Spleen (tissue), 11 donors: Measurements from ENCODE around the gene TEX101. TPM values are rescaled to one million over a fixed set of nuclear protein-coding genes. Genes with fewer than 3 reads are reported as not detected.

Experiments used
- DNase-seq: peaks from one replicate; pipeline ENCODE4 v3.0.0-alpha.2; 2020
- H3K27ac ChIP-seq, 8 donors: fragments of 200-600 bp; sonication (generic) in 7 of 8; 1 replicate in 4 of 8; 2 replicates in 4 of 8; pipeline versions ENCODE4 v1.5.0 to v1.8.0; 2016 to 2021; ENCODE audit warnings: inconsistent platforms in 4 of 8, mild to moderate bottlenecking in 4 of 8, moderate library complexity in 1 of 8
- H3K27me3 ChIP-seq, 7 donors: fragments of 200-600 bp; sonication (generic) in 6 of 7; replicated peaks in 1 of 7; 1 replicate in 4 of 7; 2 replicates in 3 of 7; pipeline versions ENCODE4 v1.5.0 to v1.8.0; 2016 to 2021; ENCODE audit warnings: inconsistent platforms in 3 of 7, mild to moderate bottlenecking in 1 of 7
- H3K36me3 ChIP-seq, 6 donors: fragments of 200-600 bp; sonication (generic) in 5 of 6; 1 replicate in 4 of 6; 2 replicates in 2 of 6; pipeline versions ENCODE4 v1.5.0 to v1.8.0; 2016 to 2021; ENCODE audit warnings: inconsistent platforms in 2 of 6
- H3K4me1 ChIP-seq, 6 donors: fragments of 200-600 bp; sonication (generic) in 5 of 6; 1 replicate in 3 of 6; 2 replicates in 3 of 6; pipeline versions ENCODE4 v1.5.0 to v1.8.0; 2016 to 2021; ENCODE audit warnings: inconsistent platforms in 3 of 6
- H3K4me3 ChIP-seq, 8 donors: fragments of 200-600 bp; sonication (generic) in 7 of 8; 1 replicate in 4 of 8; 2 replicates in 4 of 8; pipeline versions ENCODE4 v1.5.0 to v1.8.0; 2016 to 2021; ENCODE audit warnings: inconsistent platforms in 4 of 8, mild to moderate bottlenecking in 4 of 8, moderate library complexity in 2 of 8
- H3K9me3 ChIP-seq, 8 donors: fragments of 200-600 bp; sonication (generic) in 7 of 8; 1 replicate in 4 of 8; 2 replicates in 4 of 8; pipeline versions ENCODE4 v1.5.0 to v1.8.0; 2016 to 2021; ENCODE audit warnings: inconsistent platforms in 4 of 8
- POLR2A ChIP-seq, 3 donors: fragments of 450-650 bp; IDR thresholded peaks; one replicate each; pipeline ENCODE4 v1.5.1; 2017; ENCODE audit warnings: antibody characterized with exemption in 3 of 3, mild to moderate bottlenecking in 1 of 3
- POLR2AphosphoS5 ChIP-seq, 3 donors: sonication (generic); formaldehyde crosslinking; IDR thresholded peaks; one replicate each; pipeline ENCODE4 v1.5.1; 2017; ENCODE audit warnings: antibody characterized with exemption in 3 of 3
- WGBS, 5 donors: extraction: QIAGEN DNeasy Blood & Tissue Kit in 3 of 5; methylation state at CpG; one replicate each; pipeline versions ENCODE4 v1.1.5 to v1.1.7; 2013 to 2018; 5-methylcytosine and 5-hydroxymethylcytosine counted together
- intact Hi-C: fragments of 100-400 bp; cut with DNase I; formaldehyde crosslinking; loops from one replicate; pipeline ENCODE4 v1.15.0; 2023; ENCODE audit warnings: low total_unique reads
- polyA plus RNA-seq, 3 donors: library from polyadenylated mRNA; stranded (reverse); fragments of 200-250 nt; gene quantifications; one replicate each; pipeline ENCODE4 v1.2.1, GENCODE V29; 2013
- total RNA-seq, 7 donors: library from RNA; depleted of rRNA in 3 of 7; stranded (reverse); fragments of >200 nt in 3 of 7; fragmentation: NEBNext Ultra II Directional in 4 of 7; extraction: Animal tissue kit (Norgen Biotek cat#: 25700) in 4 of 7; gene quantifications; one replicate each; pipeline versions ENCODE4 v1.1.0 to v1.2.1, GENCODE V29; 2016 to 2021
- TF ChIP-seq, protein P1 (sequence below), 11 experiments: fragments of 200-600 bp in 7 of 11; fragments of 450-650 bp in 4 of 11; sonication (generic) in 4 of 11; IDR thresholded peaks in 8 of 11; conservative IDR thresholded peaks in 3 of 11; 1 replicate in 7 of 11; 2 replicates in 4 of 11; pipeline versions ENCODE4 v1.4.0 to v1.8.0; 2016 to 2021; ENCODE audit warnings: antibody characterized with exemption in 11 of 11, inconsistent platforms in 4 of 11, mild to moderate bottlenecking in 1 of 11
- donor health status: healthy with polysubstance abuse.
- donor health status: DM: no; HTN: no; CAD: no; lungs with moderate emphysema.
- donor health status: DM: no; HTN: no; CAD: no.
- donor health status: Bipolar disorder and iron deficiency.
- donor health status: healthy.
- donor health status: DM: no; HTN: no; CAD: no.
- donor health status: DM: yes; HTN: yes; CAD: no.

Gene TEX101
- total and polyA plus RNA-seq, 10 donors = not detected

DNA sequence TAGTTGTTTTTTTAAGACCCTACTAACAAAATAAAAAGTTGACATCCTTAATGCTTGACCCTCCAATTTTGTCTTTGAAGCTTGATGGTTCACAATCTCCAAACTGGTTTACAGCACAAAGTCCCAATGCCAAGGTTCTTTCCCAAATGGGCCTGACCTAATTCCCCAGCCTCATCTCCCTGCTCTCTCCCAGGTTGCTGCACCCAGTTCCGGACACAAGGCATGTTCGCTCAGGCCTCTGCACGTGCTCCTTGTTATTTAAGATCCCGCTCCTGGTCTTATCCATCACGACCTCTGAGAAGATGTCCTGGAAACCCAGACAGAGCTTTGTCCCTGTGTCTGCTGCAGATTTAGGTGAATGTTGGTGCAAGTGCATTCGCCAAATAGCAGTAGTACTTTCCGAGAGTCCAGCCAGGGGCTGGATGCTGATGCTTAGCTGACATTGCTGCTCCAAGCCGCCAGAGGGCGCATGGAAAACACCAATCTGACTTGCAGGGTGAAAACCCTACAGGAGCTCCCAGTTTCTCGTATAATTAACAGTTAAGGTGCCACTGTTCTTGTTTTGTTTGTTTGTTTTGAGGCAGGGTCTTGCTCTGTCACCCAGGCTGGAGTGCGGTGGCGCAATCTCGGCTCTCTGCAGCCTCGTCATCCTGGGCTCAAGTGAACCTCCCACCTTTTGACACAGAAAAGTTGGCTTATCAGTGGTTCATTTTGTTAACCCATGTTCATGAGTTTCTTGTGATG is 32.2 kb downstream of the TEX101 start:
- WGBS, 5 donors = 29 to 35% (median 31%) methylated on average over 14 of the region's 14 CpGs
- no peaks in the 10 kb centered on the region for H3K36me3 ChIP-seq
- no peaks in the 10 kb centered on the region for H3K9me3 ChIP-seq
- H3K27me3 ChIP-seq = no peaks in the 10 kb centered on the region
- intact Hi-C loops = loop anchor here (2.0 kb wide), 1 partner anchor 72 kb away; no protein-coding TSS in a partner anchor
- DNase-seq = peak; percentile 93
- H3K4me3 ChIP-seq = no peak overlapping the region
- TF ChIP-seq POLR2A (IDR thresholded peaks at IDR 0.05) = no peak
- TF ChIP-seq, protein P1, sequence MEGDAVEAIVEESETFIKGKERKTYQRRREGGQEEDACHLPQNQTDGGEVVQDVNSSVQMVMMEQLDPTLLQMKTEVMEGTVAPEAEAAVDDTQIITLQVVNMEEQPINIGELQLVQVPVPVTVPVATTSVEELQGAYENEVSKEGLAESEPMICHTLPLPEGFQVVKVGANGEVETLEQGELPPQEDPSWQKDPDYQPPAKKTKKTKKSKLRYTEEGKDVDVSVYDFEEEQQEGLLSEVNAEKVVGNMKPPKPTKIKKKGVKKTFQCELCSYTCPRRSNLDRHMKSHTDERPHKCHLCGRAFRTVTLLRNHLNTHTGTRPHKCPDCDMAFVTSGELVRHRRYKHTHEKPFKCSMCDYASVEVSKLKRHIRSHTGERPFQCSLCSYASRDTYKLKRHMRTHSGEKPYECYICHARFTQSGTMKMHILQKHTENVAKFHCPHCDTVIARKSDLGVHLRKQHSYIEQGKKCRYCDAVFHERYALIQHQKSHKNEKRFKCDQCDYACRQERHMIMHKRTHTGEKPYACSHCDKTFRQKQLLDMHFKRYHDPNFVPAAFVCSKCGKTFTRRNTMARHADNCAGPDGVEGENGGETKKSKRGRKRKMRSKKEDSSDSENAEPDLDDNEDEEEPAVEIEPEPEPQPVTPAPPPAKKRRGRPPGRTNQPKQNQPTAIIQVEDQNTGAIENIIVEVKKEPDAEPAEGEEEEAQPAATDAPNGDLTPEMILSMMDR (IDR thresholded peaks at IDR 0.05 in 8 of 11, conservative IDR thresholded peaks at IDR 0.05 in 3 of 11) = peak; percentile 92 to 98 (median 95)
- peak in 1 of 3 donors; percentile 16 for TF ChIP-seq POLR2AphosphoS5 (IDR thresholded peaks at IDR 0.05)
- peaks cover 0 to 21% (median 7%) of the 10 kb centered on the region in 6 donors for H3K4me1 ChIP-seq
- no peak overlapping the region for H3K27ac ChIP-seq

DNA sequence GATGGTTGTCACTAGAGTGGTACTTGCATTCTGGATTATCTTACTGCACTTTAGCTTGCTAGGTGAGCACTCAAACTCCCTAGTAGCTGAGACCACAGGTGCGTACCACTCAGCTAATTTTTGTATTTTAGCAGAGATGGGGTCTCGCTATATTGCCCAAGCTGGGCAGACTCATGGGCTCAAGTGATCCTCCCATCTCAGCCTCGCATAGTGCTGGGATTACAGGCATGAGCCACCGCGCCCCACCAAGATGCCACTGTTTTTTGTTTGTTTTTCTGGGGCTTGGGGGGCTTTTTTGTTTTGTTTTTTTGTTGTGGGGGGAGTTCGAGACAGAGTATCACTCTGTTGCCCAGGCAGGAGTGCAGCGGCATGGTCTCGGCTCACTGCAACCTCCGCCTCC is 33.0 kb downstream of the TEX101 start:
- 93 to 96% (median 95%) methylated on average over 9 of the region's 9 CpGs for WGBS, 5 donors

DNA sequence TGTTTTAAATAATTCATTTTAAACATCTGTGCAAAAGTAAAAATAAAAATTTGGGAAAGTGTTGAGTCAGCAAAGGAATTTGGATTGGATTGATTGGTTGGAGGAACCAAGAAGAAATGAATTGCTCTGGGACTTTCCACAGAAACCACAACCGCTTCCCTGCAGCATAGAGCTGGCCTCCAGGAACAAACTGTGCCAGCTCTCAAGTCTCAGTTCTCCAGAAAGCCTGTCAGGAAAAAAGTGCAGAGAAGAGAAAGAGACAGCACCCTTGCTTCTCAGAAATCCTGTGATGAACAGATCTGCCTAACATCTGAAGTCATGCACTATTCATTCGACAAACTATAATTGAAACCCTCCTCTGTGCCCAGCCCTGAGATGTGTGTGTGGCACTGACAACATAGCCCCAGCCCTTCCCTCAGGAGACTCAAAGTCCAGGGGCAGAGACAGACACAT is 35.9 kb downstream of the TEX101 start:
- no peaks in the 10 kb centered on the region for H3K9me3 ChIP-seq
- H3K4me1 ChIP-seq = peaks cover 0 to 21% (median 5%) of the 10 kb centered on the region in 6 donors
- no peak for DNase-seq
- no peaks in the 10 kb centered on the region for H3K27me3 ChIP-seq
- H3K36me3 ChIP-seq = no peaks in the 10 kb centered on the region
- intact Hi-C loops = no loop called here
- TF ChIP-seq, protein P1 (IDR thresholded peaks at IDR 0.05 in 8 of 11, conservative IDR thresholded peaks at IDR 0.05 in 3 of 11) = no peak
- TF ChIP-seq POLR2AphosphoS5 (IDR thresholded peaks at IDR 0.05) = peak in 1 of 3 donors; percentile 7
- peak overlapping the region in 4 of 8 donors; percentile 33 to 58 (median 54) for H3K27ac ChIP-seq
- H3K4me3 ChIP-seq = no peak overlapping the region
- WGBS, 5 donors = 38 to 49% (median 42%) methylated on average over 2 of the region's 2 CpGs

More for the DNA sequence above, 33.0 kb downstream of the TEX101 start:
- Histone ChIP-seq H3K27me3 (no peaks in the 10 kb centered on the region), H3K4me1 (peaks cover 0 to 21% (median 7%) of the 10 kb centered on the region in 6 donors), H3K9me3 (no peaks in the 10 kb centered on the region), H3K27ac (no peak overlapping the region), H3K36me3 (no peaks in the 10 kb centered on the region), H3K4me3 (no peak overlapping the region)
- intact Hi-C loops = loop anchor here (2.0 kb wide), 1 partner anchor 71 kb away; no protein-coding TSS in a partner anchor
- DNase-seq = no peak
- TF ChIP-seq POLR2AphosphoS5 (IDR thresholded peaks at IDR 0.05) (no peak), POLR2A (IDR thresholded peaks at IDR 0.05) (no peak)
- TF ChIP-seq, protein P1 (IDR thresholded peaks at IDR 0.05 in 8 of 11, conservative IDR thresholded peaks at IDR 0.05 in 3 of 11) = no peak

DNA sequence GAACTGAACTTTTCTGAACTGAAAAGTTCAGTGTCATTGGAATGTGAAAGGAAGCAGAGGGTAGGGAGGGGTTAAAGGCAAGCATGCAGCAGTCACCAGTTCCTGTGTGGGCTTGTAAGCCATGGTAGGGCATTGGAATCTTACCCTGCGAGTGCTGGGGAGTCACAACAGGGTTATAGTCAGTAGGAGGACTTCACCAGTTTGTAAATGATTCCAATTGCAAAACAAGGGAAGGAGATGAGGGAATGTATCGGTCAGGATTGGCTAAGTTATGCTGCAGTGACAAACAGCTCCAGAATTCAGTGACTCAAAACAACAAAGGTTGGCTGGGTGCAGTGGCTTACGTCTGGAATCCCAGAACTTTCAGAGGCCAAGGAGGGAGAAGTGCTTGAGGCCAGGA is 37.9 kb downstream of the TEX101 start:
- Histone ChIP-seq H3K4me1 (peaks cover 0 to 18% (median 0%) of the 10 kb centered on the region in 6 donors), H3K9me3 (no peaks in the 10 kb centered on the region), H3K36me3 (no peaks in the 10 kb centered on the region), H3K4me3 (no peak overlapping the region), H3K27me3 (no peaks in the 10 kb centered on the region), H3K27ac (no peak overlapping the region)
- DNase-seq = no peak
- intact Hi-C loops = no loop called here
- WGBS, 5 donors = 60 to 77% (median 70%) methylated on average over 3 of the region's 3 CpGs
- TF ChIP-seq, protein P1 (IDR thresholded peaks at IDR 0.05 in 8 of 11, conservative IDR thresholded peaks at IDR 0.05 in 3 of 11) = no peak
- TF ChIP-seq POLR2A (IDR thresholded peaks at IDR 0.05) (no peak), POLR2AphosphoS5 (IDR thresholded peaks at IDR 0.05) (no peak)
